Stimulated activated CD4-positive, alpha-beta T cell treated with anti-CD3 and anti-CD28 coated beads, Interleukin-2, amount 100 ng/mL, for 4 hours (primary cell): ENCODE results near the gene MAML1.

Experiments used
- DNase-seq: peaks from one replicate; pipeline ENCODE4 v3.0.0-alpha.2; 2020; ENCODE audit warnings: low read depth

Gene MAML1

DNA sequence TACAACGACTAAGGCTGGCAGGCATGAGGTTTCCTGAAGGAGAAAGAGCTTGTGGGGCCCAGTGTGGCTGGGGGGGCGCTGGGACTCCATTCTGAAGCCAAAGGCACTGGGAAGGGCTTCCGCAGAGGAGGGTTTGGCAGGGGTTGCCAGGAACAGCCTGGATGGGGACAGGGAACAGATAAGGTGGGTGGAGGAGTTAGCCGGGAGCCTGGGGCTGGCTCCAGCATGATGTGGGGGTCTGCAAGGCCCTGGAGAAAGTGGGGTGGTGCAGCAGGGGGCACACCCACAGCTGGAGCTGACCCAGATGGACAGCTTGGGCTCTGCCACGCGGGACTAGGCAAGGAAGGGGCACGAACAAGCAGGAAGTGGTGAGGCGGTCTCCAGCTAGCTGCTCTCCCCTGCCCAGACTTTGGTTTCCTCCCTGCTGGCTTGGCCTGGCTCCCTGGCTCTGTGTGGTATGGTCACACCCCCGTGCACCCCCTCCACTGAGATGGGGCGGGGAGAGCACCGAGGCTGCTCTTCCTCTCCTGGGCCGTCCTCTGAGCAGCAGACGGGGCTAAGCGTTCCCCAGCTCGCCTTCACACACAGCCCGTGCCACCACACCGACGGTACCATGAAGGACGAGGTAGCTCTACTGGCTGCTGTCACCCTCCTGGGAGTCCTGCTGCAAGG is 61.0 kb downstream of the MAML1 start, which contains the start of gene LTC4S:
Gene LTC4S, plus strand, starts transcription at position 519 of the 672 bp plus-strand sequence. Its CDS starts 95 bp downstream, at position 614.
- DNase-seq, result no peak

- DNase-seq, result no peak
Measured at GRCh38 chr5:179794171-179794570, 61.5 kb downstream of the MAML1 start.

GRCh38 chr5:179794575-179794974 is 62.0 kb downstream of the MAML1 start:
- DNase-seq, result no peak

GRCh38 chr5:179795049-179795862 is 62.6 kb downstream of the MAML1 start:
- DNase-seq, result no peak

DNA sequence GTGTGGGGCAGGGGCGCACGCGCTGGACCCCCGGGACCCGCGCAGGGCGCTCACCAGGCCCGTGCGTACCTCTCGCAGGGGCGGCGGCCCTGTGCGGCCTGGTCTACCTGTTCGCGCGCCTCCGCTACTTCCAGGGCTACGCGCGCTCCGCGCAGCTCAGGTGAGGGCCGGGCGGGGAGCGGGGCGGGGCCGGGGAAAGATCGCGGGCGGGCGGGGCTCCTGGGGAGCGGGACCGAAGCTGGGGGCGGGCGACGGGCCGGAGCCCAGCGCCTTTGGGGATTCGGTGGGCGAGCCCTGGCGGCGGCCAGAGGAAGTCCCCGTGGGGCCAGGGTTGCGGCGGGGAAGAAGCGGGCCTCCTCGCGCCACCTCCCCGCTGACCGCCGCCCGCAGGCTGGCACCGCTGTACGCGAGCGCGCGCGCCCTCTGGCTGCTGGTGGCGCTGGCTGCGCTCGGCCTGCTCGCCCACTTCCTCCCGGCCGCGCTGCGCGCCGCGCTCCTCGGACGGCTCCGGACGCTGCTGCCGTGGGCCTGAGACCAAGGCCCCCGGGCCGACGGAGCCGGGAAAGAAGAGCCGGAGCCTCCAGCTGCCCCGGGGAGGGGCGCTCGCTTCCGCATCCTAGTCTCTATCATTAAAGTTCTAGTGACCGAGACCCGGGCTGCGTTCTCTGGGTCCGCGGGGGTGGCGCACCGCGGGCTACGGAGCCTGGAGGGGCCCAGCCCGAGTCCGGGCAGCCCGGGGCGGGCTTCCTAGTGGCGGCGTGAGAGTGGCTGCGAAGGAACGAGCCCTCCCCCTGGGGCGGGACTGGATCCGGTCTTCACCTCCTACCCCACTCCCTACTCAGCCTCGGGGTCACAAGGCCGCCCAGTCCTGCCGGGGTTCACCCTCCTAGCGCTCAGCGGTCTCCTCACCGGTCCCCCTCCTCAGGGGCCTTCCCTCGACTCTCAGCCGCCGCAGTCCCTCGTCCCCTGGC is 63.5 kb downstream of the MAML1 start:
- DNase-seq, result peak; percentile 56

DNA sequence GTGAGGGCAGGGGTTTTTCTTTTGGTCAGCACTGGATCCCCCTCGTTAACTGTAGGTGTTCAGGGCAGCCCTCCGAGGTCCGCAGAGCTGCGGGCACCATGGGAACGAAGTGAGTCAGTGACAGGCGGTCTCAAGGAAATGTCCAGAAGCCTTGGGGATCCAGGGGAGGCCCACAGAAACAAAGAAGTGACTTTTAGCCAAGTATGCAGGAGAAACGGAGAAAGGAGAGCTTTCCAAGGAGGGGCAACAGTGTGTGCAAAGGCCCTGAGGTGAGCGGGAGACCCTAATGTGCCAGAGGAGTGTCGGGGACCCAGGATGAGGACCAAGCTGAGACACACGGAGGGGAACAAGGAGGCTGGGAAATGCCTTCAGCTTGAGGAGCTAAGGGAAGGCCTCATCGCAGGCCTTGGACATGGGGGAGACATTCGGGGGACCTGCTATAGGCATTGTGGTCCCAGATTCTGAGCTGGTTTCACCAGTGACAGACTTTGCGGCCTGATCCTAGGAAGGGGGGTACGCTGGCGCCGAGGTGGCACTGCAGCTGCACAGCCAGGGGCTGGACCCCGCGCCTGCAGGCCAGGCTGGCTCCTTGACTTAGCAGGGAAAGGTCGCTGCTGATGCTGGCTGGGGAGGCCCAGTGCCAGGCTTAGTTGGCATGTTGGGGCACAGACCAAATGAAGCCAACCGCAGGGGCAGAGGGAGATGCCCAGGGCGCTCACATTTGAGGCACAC is 64.4 kb downstream of the MAML1 start:
- no peak for DNase-seq

DNA sequence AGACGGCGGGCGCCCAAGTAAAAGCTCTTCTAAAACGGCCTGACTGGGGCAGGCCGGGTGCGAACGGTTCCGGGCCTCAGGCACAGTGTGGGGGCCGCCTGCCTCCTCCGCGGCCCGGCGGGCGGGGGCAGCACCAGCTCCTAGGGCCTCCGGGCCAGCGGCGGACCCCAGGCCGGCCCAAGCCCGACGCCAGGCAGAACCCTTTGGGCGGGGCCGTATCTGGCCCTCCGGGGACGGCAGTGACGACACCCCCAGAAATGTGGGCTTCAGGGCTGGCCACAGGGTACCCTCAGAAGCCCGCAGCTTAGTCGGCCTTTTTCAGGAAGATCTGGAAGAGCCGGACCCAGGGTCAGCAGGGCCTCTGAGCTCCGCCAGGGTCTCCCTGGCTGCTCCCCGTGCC is 65.1 kb downstream of the MAML1 start:
- no peak for DNase-seq

GRCh38 chr5:179798144-179798770 is 65.6 kb downstream of the MAML1 start:
- DNase-seq, result no peak

- DNase-seq, result no peak
Measured at GRCh38 chr5:179798771-179799643, 66.4 kb downstream of the MAML1 start.

- no peak for DNase-seq
Measured at GRCh38 chr5:179799644-179799973, 67.0 kb downstream of the MAML1 start.

- DNase-seq, result no peak
Measured at GRCh38 chr5:179800071-179800695, 67.6 kb downstream of the MAML1 start.

- no peak for DNase-seq
Measured at GRCh38 chr5:179800696-179801201, 68.1 kb downstream of the MAML1 start.

DNA sequence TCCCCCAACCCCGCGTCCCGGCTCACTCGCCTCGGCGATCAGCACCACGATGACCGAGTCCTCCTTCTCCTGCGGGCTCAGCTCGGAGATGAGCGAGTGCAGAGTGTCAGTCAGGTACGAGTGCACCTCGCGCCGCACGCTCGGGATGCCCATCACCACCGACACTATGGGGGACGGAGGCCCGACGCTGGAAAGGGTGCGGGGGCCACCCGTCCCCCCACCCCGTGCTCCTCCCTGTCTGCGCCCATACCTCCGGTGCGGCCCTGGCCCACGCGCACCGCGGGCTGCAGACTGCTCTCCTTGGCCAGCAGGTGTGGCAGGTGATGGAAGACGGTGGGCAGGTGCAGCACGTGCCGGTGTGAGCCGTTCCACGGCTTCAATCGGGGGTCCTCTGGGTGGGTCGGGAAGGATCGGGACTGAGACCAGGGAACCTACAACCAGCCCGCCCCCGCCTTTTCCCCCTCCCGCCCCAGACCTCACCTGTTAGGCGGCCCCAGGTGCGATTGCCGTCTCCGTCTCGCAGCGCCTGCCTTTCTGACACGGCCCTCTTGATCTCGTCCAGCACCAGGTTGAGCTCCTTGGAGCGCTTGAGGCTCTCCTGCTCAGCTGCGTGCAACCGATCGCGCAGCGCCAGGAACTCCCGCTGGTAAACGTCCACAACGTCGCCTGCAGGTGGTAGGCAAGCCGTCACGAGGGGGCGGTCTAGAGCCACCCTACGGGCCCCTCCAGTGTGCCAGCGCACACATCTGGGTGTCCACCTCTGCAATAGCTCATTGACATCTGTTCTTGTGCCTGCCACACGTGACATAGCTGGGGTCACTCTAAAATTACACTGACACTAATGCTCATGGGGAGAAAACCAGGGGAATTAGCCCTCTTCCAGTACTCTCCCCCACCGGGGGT is 68.9 kb downstream of the MAML1 start:
- DNase-seq, result peak; percentile 79

DNA sequence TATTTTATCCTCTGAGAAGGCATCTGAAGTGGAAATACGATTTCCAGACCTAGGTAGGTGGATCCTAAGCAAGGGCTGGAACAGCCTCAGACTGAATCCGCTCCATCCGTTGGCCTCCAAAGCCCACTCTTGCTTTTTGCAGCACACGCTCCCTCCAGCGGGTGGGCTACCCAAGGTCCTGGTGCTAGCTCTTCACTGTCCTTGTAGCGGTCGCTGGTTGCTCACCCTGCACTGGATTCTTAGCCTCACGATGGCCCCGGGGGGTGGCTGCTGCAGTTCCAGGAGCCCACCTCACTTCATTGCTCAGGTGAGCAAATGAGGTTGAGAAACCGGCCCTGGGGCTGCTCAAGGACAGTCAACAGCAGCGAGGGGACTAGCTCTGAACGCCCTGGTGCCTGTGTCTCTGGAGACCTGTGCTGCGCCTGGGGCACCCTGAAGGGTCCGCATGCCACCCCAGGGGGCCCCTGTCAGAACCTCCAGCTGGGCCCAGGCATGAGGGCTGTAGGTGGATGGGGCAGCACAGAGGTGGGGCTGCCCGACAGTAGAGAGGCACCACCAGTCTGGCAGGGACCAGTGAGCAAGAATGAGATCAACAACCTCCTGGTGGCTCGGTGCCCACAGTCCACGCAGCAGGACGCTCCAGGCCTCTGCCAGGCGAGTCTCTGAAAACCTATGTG is 69.7 kb downstream of the MAML1 start:
- no peak for DNase-seq

GRCh38 chr5:179802950-179803562 is 70.4 kb downstream of the MAML1 start:
- DNase-seq, result no peak

GRCh38 chr5:179803651-179804554 is 71.3 kb downstream of the MAML1 start:
- no peak for DNase-seq
